ENCODE measurements around the gene PGK2. TPM values are rescaled to one million over a fixed set of nuclear protein-coding genes. Genes with fewer than 3 reads are reported as not detected.

The PGK2 gene
- total RNA-seq, 1 donor from 2014 or later: not detected

DNA sequence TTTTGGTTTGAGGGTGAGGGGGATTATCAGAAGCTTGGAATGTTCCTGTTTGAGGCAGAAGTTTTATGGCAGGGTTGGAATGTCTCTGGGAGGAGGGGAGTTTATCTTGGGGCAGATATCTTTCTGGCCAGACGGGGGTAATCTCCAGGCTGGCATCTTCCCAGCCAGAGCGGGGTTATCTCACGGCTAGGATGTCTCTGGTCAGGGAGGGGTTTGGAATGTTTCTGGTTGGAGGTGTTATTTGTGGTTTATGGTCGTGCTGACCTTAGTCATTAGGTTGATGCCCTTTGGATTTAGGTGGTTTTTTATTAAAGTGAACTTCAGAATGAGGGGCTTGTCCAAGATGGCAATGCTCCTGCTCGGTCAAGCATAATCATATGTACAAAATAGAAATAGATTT lies 14.8 kb downstream of the PGK2 start:
- no peak overlapping the region for H3K4me3 Mint-ChIP-seq
- DNase-seq (ENCODE audit: low read depth, low spot score): no peak
- H3K27me3 Mint-ChIP-seq (ENCODE audit: low read depth): no peaks in the 10 kb centered on the region
- H3K36me3 Mint-ChIP-seq (ENCODE audit: low read depth): no peaks in the 10 kb centered on the region
- H3K27ac Mint-ChIP-seq (ENCODE audit: unreplicated experiment): no peak overlapping the region
- H3K9me3 Mint-ChIP-seq: peaks cover 3% of the 10 kb centered on the region
- TF ChIP-seq, protein P1, sequence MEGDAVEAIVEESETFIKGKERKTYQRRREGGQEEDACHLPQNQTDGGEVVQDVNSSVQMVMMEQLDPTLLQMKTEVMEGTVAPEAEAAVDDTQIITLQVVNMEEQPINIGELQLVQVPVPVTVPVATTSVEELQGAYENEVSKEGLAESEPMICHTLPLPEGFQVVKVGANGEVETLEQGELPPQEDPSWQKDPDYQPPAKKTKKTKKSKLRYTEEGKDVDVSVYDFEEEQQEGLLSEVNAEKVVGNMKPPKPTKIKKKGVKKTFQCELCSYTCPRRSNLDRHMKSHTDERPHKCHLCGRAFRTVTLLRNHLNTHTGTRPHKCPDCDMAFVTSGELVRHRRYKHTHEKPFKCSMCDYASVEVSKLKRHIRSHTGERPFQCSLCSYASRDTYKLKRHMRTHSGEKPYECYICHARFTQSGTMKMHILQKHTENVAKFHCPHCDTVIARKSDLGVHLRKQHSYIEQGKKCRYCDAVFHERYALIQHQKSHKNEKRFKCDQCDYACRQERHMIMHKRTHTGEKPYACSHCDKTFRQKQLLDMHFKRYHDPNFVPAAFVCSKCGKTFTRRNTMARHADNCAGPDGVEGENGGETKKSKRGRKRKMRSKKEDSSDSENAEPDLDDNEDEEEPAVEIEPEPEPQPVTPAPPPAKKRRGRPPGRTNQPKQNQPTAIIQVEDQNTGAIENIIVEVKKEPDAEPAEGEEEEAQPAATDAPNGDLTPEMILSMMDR (conservative IDR thresholded peaks at IDR 0.05): no peak
- H3K4me1 Mint-ChIP-seq: no peaks in the 10 kb centered on the region

DNA sequence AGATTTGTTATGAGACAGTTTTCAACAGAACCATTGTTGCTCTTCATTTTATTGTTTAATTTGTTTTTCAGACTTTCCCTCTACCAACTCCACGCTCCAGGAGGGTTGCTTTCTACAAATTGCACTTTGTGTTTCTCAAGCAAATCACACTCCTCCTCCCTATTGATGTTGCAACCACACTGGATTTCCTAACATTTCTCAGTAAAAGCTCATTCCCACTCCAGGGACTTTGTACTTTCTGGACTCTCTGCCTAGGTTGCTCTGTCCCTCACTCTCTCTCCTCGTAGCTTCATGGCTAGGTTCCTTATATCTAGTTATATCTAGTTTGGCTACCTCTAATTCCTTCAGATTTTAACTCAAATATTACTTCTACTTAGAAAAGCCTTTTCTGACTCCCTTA lies 20.3 kb downstream of the PGK2 start:
- TF ChIP-seq, protein P1 (conservative IDR thresholded peaks at IDR 0.05): no peak
- H3K4me3 Mint-ChIP-seq: no peak overlapping the region
- no peak for DNase-seq (ENCODE audit: low read depth, low spot score)

DNA sequence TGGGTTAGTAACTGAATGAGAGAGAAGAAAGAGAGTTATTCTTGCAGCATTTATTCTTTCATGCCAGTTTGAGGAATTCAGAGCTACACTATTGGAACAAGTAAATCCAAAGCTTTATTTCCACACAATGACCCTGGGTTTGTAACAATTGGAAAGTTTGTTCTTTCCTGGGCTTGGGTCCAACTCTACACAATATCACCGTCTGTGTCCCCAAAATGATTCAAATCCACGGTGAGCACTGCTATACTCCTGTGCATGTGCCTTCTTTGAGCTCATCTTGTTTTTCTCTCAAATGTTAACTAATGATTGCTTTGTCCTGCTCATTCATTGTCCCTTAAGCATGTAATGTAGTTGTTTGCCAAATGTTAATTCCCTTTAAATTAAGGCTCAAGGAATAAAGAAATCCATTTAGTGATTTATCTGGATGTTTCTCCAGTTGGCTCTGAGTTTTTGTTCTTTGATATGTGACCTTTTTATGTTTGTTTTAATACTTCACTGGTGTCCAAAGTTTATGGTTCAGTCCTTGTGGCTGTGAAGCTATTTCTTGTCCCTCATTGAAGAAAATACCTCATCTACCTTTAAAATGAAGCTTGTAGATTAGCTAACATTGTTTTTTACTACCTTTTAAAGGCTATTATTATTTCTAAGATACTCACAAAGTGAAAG lies 22.4 kb downstream of the PGK2 start:
- Mint-ChIP-seq H3K36me3 (ENCODE audit: low read depth) (no peaks in the 10 kb centered on the region), H3K4me3 (no peak overlapping the region), H3K4me1 (no peaks in the 10 kb centered on the region), H3K27me3 (ENCODE audit: low read depth) (peaks cover 2% of the 10 kb centered on the region), H3K27ac (ENCODE audit: unreplicated experiment) (no peak overlapping the region), H3K9me3 (no peaks in the 10 kb centered on the region)
- no peak for DNase-seq (ENCODE audit: low read depth, low spot score)
- TF ChIP-seq, protein P1 (conservative IDR thresholded peaks at IDR 0.05): no peak

More for the DNA sequence above, 20.3 kb downstream of the PGK2 start:
- H3K27me3 Mint-ChIP-seq (ENCODE audit: low read depth): peaks cover 2% of the 10 kb centered on the region
- H3K4me1 Mint-ChIP-seq: no peaks in the 10 kb centered on the region
- no peak overlapping the region for H3K27ac Mint-ChIP-seq (ENCODE audit: unreplicated experiment)
- no peaks in the 10 kb centered on the region for H3K36me3 Mint-ChIP-seq (ENCODE audit: low read depth)
- H3K9me3 Mint-ChIP-seq: no peaks in the 10 kb centered on the region

DNA sequence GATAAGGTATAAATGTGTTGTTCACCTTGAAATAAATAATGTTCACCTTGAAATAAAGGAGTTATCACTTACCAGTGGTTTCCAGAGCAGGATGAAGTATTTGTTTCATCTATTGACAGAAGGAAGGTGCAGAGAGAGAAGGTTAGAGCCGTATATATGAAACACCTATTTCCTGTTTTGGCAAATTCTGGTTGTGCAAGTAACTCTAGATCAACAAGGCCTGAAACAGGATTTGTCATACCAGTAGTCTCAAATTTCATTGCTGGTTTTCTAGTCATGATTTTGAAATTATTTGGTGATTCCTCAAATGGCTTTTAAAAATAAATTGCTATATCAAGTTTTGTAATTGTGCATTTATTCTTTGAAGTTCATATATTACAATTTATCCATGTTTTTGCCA lies 42.8 kb downstream of the PGK2 start, which contains the start of gene CRISP3:
CRISP3 (minus strand) TSS at position 130 of the 400 bp plus-strand sequence; CDS start at position 109, 21 bp downstream.
- TF ChIP-seq, protein P1 (conservative IDR thresholded peaks at IDR 0.05): no peak
- Mint-ChIP-seq H3K4me1 (no peaks in the 10 kb centered on the region), H3K27me3 (ENCODE audit: low read depth) (peaks cover 2% of the 10 kb centered on the region), H3K27ac (ENCODE audit: unreplicated experiment) (no peak within 1 kb of the TSS), H3K36me3 (ENCODE audit: low read depth) (no peaks in the 10 kb centered on the region), H3K4me3 (no peak within 1 kb of the TSS), H3K9me3 (no peaks in the 10 kb centered on the region)
- no peak for DNase-seq (ENCODE audit: low read depth, low spot score)

DNA sequence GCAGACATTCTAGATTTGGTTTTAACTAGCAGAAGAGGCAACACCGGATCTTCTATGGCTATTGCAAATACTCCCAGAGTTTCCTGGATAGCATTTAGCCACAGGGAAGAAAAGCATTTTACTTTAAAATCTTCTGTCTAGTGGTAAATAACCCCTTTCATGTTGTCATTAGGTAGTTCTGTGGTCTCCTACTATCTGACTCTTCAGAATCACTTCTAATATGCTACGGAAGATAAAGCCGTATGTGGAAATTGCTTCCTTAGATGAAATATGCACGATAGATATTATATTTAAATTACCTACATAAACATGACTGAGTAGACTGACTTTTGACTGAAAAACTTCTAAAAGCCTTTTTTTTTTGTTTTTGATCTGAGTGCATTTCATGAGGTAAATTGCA lies 43.7 kb downstream of the PGK2 start:
- Mint-ChIP-seq H3K27me3 (ENCODE audit: low read depth) (peaks cover 2% of the 10 kb centered on the region), H3K27ac (ENCODE audit: unreplicated experiment) (no peak overlapping the region), H3K9me3 (no peaks in the 10 kb centered on the region), H3K4me1 (no peaks in the 10 kb centered on the region), H3K36me3 (ENCODE audit: low read depth) (no peaks in the 10 kb centered on the region), H3K4me3 (no peak overlapping the region)
- TF ChIP-seq, protein P1 (conservative IDR thresholded peaks at IDR 0.05): no peak
- DNase-seq (ENCODE audit: low read depth, low spot score): no peak
